AML-193 (cell line): ENCODE data around the gene TAGLN2.
A peak's percentile ranks its signal among the peaks of the same experiment; 100 is the strongest.

Experiments
- DNase-seq, 2 experiments: peaks; one replicate each; lab custom pipeline; 2025; lab: John Stamatoyannopoulos, UW

The TAGLN2 gene

DNA sequence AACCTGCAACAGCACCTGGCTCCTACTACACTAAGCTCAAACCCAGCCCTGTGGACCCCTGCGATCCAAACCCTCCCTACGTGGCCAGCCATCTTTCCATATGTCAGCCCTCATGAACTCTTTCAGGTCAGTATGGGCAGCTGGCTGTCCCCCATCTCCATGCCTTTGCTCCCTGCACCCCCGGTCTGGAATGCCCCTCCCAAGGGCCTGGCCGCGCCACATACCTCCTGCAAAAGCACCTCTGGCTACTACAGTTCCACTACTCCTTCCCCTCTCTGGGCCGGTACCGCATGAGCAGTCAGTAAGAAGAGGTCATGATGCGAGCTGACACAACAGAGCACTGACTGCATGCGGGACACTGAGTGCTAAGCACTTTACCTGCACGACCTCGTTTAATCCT is 10.0 kb upstream of the TAGLN2 start:
- DNase-seq, result no peak

DNA sequence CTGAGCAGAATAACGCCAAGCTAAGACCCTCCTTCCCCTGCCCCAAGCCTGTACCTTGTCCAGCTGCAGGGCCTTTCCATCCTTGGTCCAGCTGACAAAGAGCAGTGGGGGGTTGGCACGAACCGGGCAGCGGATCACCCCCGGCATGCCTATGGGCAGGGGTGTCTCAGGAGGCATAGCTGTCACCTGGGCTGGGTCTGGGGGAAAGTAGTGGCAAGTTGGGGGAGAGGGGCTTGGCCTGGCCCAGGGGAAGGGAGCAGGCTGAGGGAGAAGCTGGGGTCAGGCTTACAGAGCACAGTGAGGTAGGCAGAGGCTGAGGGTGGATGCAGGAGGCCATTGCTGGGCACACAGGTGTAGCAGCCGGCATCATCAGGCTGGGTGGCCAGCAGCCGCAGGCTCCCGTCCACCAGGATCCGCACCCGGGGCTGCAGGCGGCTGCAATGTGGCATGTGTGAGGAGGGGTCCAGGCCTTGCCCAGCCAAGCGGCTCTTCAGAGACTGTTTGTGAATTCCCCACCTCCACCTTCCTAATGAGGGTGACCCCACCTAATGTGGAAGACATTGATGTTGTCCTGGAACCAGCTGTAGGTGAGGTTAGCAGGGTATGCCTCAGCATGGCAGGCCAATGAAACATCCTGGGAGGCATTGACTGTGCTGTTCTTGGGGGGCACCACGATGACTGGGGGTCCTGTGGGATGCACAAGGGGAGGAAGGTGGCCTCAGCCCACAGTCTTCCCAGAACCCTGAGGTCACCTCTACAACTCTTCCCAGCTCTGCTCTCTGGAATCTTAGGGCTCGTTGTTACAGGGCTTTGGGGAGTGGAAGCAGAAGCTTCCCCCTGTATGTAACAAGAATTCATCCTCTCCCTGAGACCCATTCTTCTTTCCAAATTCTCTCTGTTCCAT is 9.1 kb upstream of the TAGLN2 start:
- DNase-seq, result no peak

DNA sequence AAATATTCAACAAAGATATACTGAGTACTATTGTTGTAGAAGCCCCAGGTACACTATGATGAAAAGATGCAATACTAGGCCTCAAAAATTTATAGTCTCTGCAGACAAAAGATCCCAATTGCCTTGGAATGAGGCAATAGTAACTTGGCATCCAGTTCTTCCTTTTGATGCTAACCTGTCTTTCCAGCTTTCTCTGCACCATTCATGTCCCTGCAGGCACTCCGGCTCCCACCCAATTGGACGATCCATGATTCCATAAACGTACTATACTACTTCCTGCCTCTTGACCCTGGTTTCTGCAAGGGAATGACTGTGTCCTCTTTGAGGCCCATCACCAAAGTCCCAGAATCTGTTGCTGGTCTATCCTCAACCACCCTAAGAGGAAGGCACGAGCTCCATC is 8.0 kb upstream of the TAGLN2 start:
- no peak for DNase-seq

DNA sequence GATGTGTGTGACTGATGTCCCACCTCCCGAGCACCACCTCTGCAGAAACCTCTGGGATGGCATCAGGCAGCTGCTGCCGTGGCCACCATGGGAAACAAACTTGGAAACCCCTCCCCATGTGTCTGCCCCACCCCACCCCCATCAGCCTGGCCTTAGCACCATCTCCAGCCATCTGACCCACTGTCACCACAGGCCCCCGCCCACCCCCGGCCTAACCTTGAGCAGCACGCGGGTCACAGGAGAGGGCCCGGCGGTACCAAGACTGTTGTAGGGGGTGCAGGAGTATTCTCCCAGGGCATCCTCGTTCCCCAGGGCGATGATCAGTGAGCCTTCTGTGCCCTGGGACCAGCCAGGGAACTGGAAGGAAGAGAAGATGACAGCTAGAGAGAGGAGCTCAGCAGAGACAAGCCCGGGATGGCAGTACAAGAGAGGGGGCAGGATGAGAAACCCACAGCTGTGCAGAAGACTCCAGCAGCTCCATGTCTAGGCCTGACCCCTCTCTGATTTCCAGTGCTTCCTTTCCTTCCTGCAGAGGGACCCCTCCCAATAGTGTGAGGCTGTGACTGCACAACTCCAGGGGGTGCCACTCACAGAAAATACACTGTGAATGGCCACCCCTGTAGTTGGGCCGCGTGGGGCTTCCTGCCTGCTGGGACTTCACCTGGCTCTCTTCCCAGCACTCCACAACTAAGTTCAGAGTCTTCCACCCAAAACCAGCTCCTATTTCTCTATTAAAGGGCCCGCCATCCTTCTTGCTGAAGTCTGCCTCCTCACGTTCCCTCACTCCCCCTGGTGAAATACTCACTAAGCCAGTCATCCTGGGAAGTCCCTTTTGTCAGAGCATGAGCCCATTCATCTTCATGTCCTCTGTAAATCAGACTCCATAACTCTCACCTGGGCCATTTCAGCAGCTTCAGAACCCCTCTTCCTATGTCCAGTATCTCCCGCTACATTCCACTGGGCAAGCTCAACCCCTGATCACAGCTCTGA is 7.3 kb upstream of the TAGLN2 start:
- DNase-seq, result no peak

DNA sequence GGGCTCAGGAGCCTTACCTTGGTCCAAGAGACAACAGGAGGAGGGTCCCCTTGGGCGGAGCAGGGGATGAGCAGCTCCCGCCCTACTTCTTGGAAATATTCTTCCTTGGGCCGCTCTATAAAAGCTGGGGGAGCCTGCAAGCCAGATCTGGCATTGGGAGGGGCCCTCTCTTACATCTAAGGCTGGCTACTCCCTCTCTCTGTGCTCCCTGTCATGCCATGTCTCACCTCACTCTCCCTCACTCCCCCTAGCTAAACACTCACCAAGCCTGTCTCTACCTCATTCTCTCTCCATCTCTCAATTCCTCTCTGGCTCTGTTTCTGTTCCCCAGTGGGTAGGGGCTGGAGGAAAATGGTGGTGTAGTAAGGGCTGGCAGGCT is 6.5 kb upstream of the TAGLN2 start:
- no peak for DNase-seq

DNA sequence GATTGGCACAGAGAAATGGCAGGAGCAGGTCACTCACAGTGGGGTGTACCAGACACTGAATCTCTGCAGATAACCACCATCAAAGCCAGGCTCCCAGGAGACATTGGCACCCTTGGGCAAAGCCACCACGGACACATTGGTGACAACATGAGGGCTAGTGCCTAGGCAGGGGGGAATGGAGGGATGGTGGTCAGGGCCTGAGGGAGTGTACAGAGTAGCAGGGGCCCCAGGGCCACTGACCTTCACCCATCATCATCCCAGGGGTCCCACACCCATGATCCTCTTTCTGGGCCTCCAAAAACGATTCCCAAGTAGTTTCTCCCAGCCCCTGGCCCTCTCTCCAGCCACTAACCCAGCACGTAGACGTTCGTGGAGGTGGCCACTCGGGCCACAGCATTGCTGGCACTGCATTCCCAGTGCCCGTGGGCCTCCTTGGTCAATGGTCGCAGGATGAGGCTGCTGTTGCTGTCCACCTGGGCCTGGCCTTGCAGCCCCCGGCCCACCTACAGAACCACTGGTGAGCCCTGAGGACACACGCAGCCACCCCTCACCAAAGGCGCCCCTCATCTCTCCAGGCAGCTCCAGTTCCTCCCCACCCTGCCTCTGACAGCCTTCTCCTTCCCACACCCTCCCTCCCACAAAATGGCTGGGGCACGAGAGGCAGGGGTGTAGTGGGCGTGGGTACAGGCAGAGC is 5.9 kb upstream of the TAGLN2 start:
- no peak for DNase-seq

DNA sequence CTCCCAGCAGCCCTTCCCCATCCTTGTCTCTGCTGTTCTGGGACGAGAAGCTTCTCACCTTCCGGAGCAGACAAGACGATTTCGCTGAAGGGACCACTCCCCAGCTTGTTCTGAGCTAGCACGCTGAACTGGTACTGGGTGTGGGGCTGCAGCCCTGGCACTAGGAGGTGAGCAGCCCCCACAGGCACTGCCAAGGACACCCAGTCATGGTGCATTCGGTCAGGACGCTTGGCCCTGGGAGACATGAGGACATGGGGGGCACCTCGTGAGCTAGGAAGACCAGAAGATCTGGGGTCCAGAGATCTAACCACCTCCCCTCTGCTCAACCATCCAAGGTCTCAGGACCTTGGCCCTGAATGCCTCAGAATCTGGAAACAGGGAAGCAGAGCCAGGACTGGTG is 5.3 kb upstream of the TAGLN2 start:
- DNase-seq, result no peak

DNA sequence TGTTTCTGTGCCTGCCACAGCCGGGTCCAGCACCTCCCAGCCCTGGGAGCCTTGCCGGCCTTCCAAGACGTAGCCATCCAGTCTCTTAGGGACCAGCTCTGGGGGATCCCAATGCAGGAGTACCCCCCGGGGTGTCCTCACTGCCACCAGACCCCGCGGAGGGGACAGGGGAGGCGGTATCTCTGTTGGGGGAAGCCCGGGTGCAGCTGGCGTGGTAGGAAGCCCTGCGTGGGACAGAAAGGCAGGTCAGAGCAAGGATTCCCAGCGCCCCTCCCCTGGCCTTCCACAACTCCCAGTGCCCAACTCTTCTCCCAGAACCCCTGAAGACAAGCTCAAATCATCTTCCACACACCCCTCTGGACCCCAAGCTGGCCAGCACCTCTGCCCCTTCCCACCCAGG is 4.9 kb upstream of the TAGLN2 start:
- DNase-seq, result no peak

DNA sequence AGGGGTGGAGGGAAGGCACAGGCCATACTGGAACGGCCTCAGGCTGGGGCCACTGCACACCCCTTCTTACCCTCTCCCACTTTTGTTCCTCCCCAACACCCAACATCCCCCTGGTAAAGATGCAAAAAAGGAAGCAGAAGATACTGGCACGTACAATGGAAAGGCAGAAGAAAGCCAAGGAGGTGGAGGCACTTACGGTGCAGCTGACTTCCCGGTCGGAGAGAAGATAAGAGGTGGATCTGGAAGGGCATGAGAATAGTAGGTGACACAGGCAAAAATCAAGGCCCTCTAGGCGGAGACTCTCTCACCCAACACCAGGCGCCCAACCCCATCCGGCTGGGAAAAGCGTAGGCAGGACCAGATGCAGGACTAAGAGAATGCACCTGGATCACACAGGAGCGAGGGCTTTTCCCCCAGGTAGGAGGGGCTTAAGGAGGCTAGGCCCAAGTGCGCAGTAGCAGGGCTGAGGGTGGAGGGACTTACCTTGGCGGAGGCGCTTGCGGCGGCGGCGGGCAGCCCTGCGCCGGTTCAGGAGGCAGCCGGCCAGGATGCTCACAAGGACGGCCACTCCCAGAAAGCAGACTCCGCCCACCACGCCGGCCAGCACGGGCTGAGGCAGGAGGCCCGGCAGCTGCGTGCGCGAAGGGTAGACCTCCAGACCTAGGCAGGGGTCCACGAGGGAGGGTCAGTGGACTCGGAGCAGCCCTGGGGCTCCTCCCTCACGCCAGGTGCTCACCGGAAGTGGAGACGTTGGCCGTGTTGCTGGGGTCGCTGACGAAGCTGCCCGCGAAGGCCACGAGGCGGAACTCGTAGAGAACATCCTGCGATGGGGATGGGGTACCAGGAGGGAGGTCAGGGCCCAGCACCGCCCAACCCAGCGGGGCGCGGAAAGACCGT is 4.1 kb upstream of the TAGLN2 start:
- no peak for DNase-seq

DNA sequence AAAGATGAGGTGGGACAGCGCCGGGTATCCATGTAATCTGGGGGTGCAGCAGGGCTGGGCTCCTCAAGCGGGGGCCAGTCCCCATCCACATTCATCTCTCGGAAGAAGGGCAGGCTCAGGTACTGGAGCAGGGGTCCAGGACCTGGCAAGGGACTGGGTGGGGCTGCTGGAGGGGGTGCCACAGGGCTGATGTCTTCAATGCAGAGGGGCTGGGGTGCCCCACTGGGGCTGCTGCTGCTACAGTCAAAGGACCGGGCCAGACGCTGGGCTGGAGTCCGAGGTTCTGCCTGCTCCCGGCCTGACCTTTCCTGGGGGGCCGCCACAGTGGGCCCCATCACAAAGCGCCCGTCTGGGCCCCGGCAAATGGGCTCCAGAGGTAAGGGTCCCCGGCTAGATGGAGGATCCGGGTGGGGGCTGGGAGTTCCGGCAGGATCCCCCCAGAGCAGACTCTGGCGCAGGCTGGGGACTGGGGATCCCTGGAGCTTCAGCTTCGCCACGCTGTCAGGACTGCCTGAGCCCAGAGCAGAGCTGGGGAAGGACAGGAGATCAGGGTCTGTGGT is 3.3 kb upstream of the TAGLN2 start:
- DNase-seq, result no peak

DNA sequence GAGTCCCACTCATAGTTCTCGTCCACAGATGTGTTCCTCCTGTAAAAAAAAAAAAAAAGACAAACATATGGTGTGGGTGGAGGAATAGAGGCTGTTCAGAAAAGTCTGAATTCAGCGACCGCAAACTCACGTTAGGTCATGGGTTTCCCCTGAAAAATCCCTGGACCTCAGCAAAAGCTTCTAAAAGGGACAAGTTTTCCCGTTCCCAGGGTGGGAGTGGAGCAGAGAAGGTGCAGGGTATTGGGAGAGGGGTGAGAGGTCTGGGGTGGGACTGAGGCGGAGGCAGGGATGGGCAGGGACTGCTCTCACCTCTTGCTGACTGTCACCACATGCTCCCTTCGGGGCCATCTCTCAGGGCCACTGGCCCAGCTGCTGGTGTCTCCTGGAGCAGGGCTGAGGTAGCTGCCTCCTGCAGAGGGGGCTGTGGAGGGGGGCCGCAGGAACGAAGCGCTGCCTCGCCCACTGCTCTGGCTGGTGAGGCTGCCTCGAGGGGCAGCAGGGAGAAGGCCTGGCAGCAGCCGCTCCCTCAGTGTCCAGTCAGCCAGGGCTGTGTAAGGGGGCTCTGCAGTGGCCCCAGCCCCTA is 2.6 kb upstream of the TAGLN2 start:
- no peak for DNase-seq

DNA sequence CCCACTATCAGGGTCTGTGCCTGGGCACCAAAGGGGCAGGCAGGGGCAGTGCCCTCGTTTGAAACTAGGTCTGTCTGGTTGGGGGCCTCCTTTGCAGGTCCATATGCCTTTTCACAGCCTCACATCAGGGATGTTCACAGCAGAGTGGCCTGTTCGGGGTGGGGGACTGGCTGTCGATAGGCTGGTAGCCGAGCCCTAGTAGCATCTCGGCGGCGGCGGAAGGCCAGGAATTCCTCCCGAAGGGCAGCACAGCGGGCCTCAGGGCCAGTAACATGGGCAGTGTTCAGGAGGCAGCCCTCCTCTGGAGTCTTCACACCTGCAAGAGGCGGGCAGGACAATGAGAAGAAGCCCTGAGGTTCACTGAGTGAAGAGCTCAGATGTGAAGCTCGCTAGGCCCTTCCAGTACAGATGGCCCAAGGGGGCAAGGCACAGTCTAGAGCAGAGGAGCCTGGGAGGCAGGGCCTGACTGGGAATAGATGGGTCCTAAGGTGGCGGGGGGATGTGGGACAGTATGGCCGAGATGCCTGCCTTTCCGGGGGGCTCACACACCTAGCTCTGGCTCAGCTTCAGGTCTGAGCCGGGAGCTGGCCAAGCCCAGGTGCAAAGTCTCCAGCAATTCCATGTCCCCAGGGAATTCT is 2.0 kb upstream of the TAGLN2 start:
- no peak for DNase-seq

DNA sequence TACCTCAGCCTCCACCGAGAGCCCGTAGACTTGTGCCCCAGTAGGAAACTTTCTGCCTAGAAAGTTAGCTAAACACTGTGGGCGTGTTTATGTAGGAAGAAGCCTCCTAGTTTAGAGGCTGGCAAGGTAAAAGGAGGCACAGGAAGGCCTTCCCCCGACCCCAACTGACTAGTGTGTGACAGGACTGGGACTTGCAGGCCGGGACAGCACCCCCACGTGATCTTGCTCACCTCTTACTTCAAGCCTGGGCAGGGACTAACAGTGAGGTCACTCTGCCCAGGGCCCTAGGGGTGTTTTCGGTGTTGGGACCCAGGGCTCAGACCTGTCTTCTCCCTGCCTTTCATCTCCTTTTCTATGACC is 392 bp upstream of the TAGLN2 start:
- no peak for DNase-seq

DNA sequence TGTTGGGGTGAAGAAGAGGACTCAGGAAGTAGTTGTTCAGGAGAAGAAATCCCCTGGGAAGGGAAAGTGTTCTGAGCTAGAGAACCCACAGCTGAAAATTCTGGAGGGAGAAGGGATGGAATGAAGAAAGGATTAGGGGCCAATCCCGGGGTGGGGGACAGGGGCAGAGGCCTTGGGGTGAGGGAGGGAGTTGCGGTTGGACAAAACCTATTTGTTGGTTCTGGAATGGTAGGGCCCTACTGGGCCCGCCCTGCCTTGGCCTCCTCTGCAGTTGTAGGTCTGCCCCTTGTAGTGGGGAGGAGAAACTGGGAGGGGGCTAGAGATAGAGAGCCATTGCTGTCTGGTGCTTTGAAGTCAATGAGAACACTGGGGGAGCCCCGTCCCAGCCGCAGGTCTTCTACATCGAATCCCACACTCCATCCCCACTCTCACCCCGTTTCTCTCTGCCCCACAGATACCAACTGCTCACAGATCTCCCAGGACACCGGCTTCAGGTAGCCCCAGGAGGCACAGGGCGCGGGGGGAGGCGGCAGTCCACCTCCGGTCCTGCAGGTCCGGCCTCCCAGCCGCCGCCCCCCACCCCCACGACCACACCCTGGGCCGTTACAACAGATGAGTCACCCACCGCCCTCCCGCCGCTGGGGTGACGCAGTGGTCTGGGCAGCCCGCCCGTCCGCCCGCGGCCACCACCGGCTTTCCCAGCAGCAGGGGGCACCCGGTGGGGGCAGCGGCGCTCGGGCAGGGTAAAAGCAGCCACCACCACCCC is 1.1 kb downstream of the TAGLN2 start:
- peak; percentile 27 to 45 for DNase-seq

DNA sequence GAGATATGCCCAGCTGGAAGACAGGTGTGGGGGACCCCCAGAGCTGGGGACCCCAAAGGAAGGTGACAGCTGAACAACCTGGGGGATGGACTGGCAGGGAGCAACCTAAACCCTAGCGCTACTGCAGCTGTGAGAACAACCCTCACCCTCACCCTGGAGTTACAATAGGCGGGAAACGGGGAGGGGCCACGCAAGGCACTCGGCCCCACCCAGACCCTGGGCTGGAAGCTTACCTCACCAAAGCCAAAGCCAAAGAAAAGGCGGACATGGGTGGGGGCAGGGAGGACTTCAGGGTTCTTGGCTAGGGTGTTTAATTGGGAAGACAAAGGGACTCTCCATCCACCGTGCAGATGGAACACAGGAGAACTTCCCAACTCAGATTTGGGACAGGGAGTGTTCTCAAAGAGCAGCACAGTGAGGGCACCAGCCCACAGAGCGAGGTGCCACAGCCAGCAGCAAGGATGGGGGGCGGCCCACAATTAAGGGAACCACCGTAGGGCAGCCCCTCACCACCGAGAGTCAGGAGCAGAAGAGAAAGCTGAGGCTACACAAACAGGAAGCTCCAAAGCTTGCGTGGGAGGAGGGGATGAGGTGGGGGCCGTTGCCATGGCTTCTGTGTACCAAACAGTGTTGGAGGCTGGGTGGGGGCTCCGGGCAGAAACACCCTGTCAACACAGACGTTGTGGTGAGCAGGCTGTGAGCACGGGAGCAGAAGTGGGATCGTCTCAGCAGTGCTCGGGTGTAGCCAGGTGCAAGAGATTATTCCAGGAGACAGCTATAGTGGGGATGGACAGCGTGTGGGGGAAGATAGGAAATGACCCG is 1.9 kb downstream of the TAGLN2 start:
- peak; percentile 56 to 61 for DNase-seq

DNA sequence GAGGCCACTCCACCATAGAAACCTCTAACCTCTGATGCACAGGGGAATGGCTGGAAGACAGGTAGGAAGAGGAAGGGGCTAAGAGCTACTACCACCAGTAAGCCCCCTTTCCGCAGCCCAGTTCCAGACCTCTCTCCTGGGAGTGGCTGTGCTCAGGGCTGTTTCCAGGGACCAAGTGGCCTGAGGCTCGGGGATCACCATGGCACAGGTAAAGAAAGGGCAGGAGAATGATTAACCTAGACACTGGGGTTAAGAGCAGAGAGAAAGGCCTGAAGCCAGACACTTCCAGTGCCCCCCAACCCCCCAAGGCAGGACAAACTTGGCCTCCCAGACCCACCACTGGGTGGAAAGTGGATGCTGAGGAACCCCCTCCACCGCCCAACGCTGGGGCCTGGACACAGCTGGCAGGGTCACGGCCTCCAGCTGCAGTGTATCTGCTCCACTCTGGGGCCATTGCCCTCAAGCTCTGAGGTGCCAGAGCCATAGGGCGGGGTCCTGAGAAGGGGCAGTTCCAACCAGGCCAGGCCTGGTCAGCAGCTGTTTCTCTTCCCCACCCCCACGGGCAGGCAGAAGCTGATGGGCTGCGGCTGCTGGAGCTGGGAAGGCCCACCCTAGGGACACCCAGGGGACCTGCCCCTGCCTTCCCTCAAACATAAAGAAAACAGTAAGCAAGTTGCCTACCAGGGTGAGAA is 2.6 kb downstream of the TAGLN2 start:
- DNase-seq, result no peak

DNA sequence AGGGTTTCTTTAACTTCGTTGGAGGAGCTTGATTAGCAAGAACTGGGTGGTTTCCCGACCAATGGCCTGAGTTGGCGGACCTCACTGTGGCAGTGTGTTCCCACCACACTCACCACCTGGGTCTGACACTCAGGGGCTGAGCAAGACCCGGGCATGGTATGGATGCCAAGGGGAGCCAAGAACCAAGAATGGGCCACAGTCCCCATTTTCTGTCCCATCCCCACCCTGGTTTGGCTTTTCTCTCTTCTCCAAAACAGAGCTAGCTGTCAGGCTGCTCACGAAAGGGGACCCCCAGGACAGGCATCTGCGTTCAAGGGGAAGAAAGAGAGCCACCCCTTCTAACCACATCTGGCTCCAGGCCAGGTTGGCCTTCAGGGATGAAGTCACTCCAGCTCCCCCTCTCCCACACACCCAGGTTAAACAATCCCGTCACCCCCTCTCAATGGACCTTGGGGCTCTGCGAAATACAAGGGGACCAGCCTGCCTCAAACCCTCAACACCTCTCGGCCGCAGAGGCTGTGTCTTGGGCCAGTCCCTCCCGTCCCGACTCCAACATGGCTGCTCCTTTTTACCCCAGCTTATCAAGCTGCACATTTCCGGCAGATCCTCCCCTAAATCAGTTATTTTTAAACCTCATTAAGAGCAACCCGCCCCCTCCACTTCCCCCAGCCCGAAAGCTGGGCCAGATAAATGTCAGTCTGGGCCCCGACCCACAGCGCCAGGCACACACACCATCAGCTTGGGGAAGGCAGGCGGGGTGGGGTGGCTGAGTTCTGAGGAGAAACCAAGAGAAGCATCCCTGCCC is 3.4 kb downstream of the TAGLN2 start:
- DNase-seq, result no peak
